Fibroblast of lung (primary cell): ENCODE results near the gene VPS37C. TPM values are rescaled to one million over a fixed set of nuclear protein-coding genes. Genes with fewer than 3 reads are reported as not detected.
A peak's percentile ranks its signal among the peaks of the same experiment; 100 is the strongest.
"Not testable (repeated sequence)": the region's sequence is repeated elsewhere in the genome, so short reads cannot be mapped to it uniquely, and the experiment has no call there.

Experiments
- DNase-seq, 2 donors: peaks; one replicate each; pipeline versions ENCODE4 v3.0.0 to v3.0.0-alpha.2; 2010; ENCODE audit warnings: low read depth in 2 of 2
- H2AFZ ChIP-seq: 2 replicates; pipeline ENCODE4 v1.5.1; 2012; ENCODE audit warnings: low read length, control low read depth, inconsistent platforms
- H3K27ac ChIP-seq: 2 replicates; pipeline ENCODE4 v1.5.1; 2011; ENCODE audit warnings: low read length, control low read depth; ENCODE audit not compliant: insufficient read depth
- H3K27me3 ChIP-seq: 2 replicates; pipeline ENCODE4 v1.5.1; 2011; ENCODE audit warnings: mild to moderate bottlenecking, low read length; ENCODE audit not compliant: control insufficient read depth, insufficient read depth
- H3K36me3 ChIP-seq: 2 replicates; pipeline ENCODE4 v1.5.1; 2011; ENCODE audit warnings: low read length; ENCODE audit not compliant: control insufficient read depth, insufficient read depth
- H3K4me1 ChIP-seq: 2 replicates; pipeline ENCODE4 v1.5.1; 2011; ENCODE audit warnings: low read length; ENCODE audit not compliant: control insufficient read depth, insufficient read depth; ENCODE audit errors: extremely low read depth
- H3K4me2 ChIP-seq: 2 replicates; pipeline ENCODE4 v1.5.1; 2011; ENCODE audit warnings: low read length, control low read depth; ENCODE audit not compliant: insufficient read depth; ENCODE audit errors: extremely low read depth
- H3K4me3 ChIP-seq, 4 experiments: fragments of 200-600 bp in 1 of 4; sonication (generic) in 1 of 4; replicated peaks in 1 of 4; 2 replicates each; pipeline ENCODE4 v1.5.1; 2011 to 2016; ENCODE audit warnings: low read length in 4 of 4, low read depth in 3 of 4, mild to moderate bottlenecking in 3 of 4, control low read depth in 2 of 4, inconsistent platforms in 1 of 4, mixed read lengths in 1 of 4; ENCODE audit not compliant: insufficient read depth in 1 of 4; ENCODE audit errors: control extremely low read depth in 1 of 4
- H3K79me2 ChIP-seq: 2 replicates; pipeline ENCODE4 v1.5.1; 2012; ENCODE audit warnings: mild to moderate bottlenecking, low read length, inconsistent platforms; ENCODE audit not compliant: control insufficient read depth, insufficient read depth
- H3K9ac ChIP-seq: 2 replicates; pipeline ENCODE4 v1.5.1; 2011; ENCODE audit warnings: mild to moderate bottlenecking, low read length, control low read depth; ENCODE audit not compliant: insufficient read depth
- H3K9me3 ChIP-seq: 2 replicates; pipeline ENCODE4 v1.5.1; 2012; ENCODE audit warnings: low read depth, low read length; ENCODE audit not compliant: control insufficient read depth, insufficient read depth
- H4K20me1 ChIP-seq: 2 replicates; pipeline ENCODE4 v1.5.1; 2011; ENCODE audit warnings: low read length; ENCODE audit not compliant: control insufficient read depth, insufficient read depth; ENCODE audit errors: extremely low read depth
- CTCF ChIP-seq, 2 donors: IDR thresholded peaks in 1 of 2; conservative IDR thresholded peaks in 1 of 2; 1 replicate in 1 of 2; 2 replicates in 1 of 2; pipeline ENCODE4 v1.5.1; 2011 to 2012; ENCODE audit warnings: low read length in 2 of 2, control low read depth in 1 of 2, inconsistent platforms in 1 of 2, low read depth in 1 of 2, mild to moderate bottlenecking in 1 of 2
- EZH2 ChIP-seq: IDR thresholded peaks from 2 replicates; pipeline ENCODE4 v1.5.1; 2012; ENCODE audit warnings: low read length, control low read depth, mild to moderate bottlenecking; ENCODE audit errors: missing control alignments
- polyA minus RNA-seq: library from RNA; depleted of rRNA, polyadenylated mRNA; stranded (reverse); fragments of >200 nt; gene quantifications from 2 replicates; pipeline ENCODE4 v1.2.3, GENCODE V29; 2011; ENCODE audit warnings: low replicate concordance
- polyA plus RNA-seq, 2 donors: library from polyadenylated mRNA; depleted of rRNA in 1 of 2; stranded (reverse) in 1 of 2; unstranded in 1 of 2; fragments of >200 nt; gene quantifications; 2 replicates each; pipeline ENCODE4 v1.2.1, GENCODE V29; 2011 to 2012; ENCODE audit warnings: missing spikeins in 1 of 2
- total RNA-seq: library from RNA; depleted of rRNA; stranded (reverse); fragments of >200 nt; gene quantifications from 2 replicates; pipeline ENCODE4 v1.2.1, GENCODE V29; 2014

VPS37C gene
- total RNA-seq (7.2 and 7.6 TPM in 2 replicates), polyA plus RNA-seq (9.9 and 10.7 TPM in 2 replicates), polyA minus RNA-seq (9.4 and 12.9 TPM in 2 replicates)
- 13.0 and 13.1 TPM in 2 replicates for polyA plus RNA-seq (2012)

- Histone ChIP-seq H3K4me1 (peaks cover 4% of the 10 kb centered on the region), H3K36me3 (no peaks in the 10 kb centered on the region), H4K20me1 (no peaks in the 10 kb centered on the region), H3K9ac (peak within 1 kb of the TSS; percentile 76), H3K9me3 (no peaks in the 10 kb centered on the region), H3K79me2 (peaks cover 22% of the 10 kb centered on the region), H2AFZ (peak within 1 kb of the TSS; percentile 77), H3K4me3 (peak within 1 kb of the TSS; percentile 34 to 92 (median 73)), H3K27ac (peak within 1 kb of the TSS; percentile 77), H3K27me3 (no peaks in the 10 kb centered on the region), H3K4me2 (peak within 1 kb of the TSS; percentile 97)
- TF ChIP-seq CTCF (conservative IDR thresholded peaks at IDR 0.05 in 1 of 2, IDR thresholded peaks at IDR 0.05 in 1 of 2; ENCODE audit: low read depth in 1 of 2, low read length in 2 of 2): no peak
- TF ChIP-seq EZH2: no peak
- peak; percentile 81 to 82 for DNase-seq
These were observed at the start of gene VPS37C for GRCh38 chr11:61161190-61162091. TSS of gene VPS37C (minus strand) at chr11:61161426. CDS start at chr11:61138829, 22,597 bp downstream.

DNA sequence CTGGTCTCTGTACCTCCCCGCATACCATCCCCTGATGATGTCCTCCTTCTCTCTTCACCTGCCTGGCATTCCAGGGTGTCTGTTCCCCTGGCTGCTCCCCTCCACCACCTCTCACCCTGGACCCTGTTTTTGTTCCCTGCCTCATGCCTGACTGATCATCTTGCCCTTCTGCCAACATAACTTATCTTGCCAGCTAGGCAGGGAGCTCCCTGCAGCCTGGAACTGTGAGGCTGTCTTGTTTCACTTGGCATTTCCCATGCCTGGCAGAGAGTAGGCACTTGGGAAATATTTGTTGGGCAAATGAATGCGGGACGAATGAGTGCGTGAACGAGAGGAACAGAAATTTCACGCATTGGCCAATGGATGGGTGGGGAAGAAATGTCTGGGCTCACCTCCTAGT is 49.4 kb upstream of the VPS37C start:
- H3K27me3 ChIP-seq, H3K4me3 ChIP-seq, H3K4me1 ChIP-seq, H3K79me2 ChIP-seq, H3K9ac ChIP-seq, H3K27ac ChIP-seq, H2AFZ ChIP-seq, DNase-seq, H3K36me3 ChIP-seq, H3K4me2 ChIP-seq, H3K9me3 ChIP-seq, H4K20me1 ChIP-seq: not testable (repeated sequence)

DNA sequence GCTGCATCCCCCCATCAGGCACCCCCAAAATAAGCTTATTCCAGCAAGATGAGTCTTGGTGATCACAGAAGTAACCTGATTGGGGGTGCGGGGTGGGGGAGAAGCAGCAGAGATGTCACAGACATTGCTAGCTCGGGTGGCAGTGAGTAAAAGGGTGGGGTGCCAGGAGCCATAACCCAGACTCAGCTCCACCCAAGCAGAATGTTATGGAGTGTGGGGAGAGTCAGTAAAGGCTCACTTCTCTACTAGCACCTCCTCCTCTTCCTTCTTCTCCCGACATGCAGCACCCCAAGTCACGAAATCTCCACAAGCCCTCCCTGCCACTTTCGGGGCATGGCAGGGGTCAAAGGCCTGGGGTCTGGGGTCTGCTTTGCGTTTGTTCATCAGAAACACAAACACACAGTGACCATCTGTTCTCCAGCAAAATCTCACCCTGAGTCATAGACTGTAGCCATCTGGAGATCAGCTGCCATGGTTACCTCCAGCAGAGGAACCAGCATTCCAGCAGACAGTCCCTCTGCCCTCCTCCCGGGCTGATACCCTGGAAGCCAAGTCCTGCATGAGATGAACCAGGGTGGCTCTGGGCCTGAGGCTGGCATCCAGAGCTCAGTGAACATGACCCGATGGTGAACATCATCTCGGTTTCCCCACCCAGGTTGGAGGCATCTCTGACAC is 46.5 kb upstream of the VPS37C start:
- not testable (repeated sequence) for H4K20me1 ChIP-seq, H3K79me2 ChIP-seq, H3K9me3 ChIP-seq, DNase-seq, H2AFZ ChIP-seq, H3K4me2 ChIP-seq, H3K4me1 ChIP-seq, H3K27ac ChIP-seq, H3K4me3 ChIP-seq, H3K9ac ChIP-seq, H3K27me3 ChIP-seq, H3K36me3 ChIP-seq

DNA sequence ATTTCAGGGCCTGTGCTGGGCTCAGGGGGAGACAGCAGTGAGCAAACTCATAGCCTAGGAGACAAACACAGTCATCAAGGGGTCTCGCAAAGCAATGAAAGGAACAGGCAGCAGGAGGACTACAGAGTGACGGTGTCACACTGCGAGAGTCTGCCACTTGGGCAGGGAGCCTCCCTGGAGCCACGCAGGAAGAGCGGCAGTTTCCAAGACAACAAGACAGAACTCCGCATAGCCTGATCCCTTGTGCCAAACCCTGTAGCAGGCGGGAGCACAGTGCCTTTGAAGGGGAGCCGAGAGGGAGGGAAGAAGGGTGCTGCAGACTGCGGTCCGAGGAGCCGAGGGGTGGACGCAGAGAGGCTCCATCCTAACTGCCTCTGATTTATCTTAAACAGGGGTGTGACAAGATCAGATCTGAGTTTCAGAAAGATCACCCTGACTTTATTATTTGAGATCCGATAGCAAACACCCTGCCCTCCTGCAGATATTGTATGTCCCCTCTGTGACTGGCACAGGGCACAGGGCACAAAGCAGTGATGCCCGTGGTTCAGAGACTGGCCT is 43.4 kb upstream of the VPS37C start:
- not testable (repeated sequence) for H3K9me3 ChIP-seq, H3K4me3 ChIP-seq, DNase-seq, H3K9ac ChIP-seq, H3K36me3 ChIP-seq, H2AFZ ChIP-seq, H4K20me1 ChIP-seq, H3K4me2 ChIP-seq, H3K79me2 ChIP-seq, H3K4me1 ChIP-seq, H3K27me3 ChIP-seq, H3K27ac ChIP-seq

- H2AFZ ChIP-seq, H3K9me3 ChIP-seq, H3K4me3 ChIP-seq, H3K4me2 ChIP-seq, H3K27me3 ChIP-seq, DNase-seq, H4K20me1 ChIP-seq, H3K9ac ChIP-seq, H3K27ac ChIP-seq, H3K79me2 ChIP-seq, H3K4me1 ChIP-seq, H3K36me3 ChIP-seq: not testable (repeated sequence)
These were observed 42.6 kb upstream of the VPS37C start for GRCh38 chr11:61203873-61204272.
